Endometrial microvascular endothelial cells (primary cell): ENCODE measurements around the gene NT5C3A. TPM values are rescaled to one million over a fixed set of nuclear protein-coding genes. Genes with fewer than 3 reads are reported as not detected.
"Not testable (repeated sequence)": the region's sequence is repeated elsewhere in the genome, so short reads cannot be mapped to it uniquely, and the experiment has no call there.

Experiments
- in situ Hi-C: cut with HindIII; loops from 2 replicates; pipeline ENCODE4 v1.10.0; 2017; ENCODE audit warnings: low sequenced_read_pairs, low pct_unique_long_range_greater_than_20kb; ENCODE audit errors: inconsistent ontology term
- total RNA-seq: library from RNA; depleted of rRNA; stranded (reverse); fragments of >200 nt; gene quantifications from one replicate; pipeline ENCODE4 v1.2.3, GENCODE V29; 2015; ENCODE audit errors: inconsistent ontology term

The NT5C3A gene
- total RNA-seq, 1 donor from 2014 or later, result 20.3 TPM

GRCh38 chr7:32999380-32999779 lies 63.2 kb downstream of the NT5C3A start:
- in situ Hi-C loops, result not testable (repeated sequence)

DNA sequence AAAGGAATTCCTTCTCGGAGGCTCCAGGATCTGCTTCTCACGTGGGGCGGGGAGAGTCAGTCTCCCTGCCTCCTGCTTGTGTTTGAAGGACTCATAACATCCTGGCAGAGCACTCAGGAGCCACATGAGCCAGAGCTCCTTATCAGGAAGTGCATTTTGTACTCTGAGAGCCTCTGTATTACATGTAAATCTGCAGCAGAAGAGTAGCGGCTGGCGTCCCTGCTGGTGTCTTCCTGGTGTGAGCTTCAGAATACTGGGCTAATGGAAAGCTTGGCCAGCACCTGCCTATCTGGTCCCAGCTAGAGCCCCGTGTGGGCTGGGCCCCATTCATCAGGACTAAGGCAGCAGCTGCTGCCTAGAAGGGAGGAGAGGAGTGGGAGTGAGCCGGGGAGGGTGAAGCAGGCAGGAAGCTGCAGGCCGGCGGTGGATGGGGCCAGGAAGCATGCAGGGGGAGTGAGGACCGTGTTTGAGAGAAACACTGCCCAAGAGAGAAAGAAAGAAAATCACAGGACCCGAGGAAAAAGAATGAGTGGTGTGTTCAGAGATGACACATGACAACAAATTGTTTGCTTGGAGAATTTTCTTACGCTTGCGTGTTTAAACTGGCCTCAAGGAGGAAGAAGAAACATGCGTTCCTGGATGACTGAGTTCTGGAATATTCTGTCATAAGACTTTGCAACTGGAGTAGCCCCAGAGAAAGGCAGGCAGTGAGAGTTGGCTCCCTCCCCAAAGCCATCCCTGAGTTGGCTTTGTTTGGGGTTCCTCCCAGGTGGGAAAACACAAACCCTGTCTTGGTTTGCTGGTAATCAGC lies 64.0 kb downstream of the NT5C3A start:
- in situ Hi-C loops, result not testable (repeated sequence)

GRCh38 chr7:32997956-32998355 lies 64.6 kb downstream of the NT5C3A start:
- in situ Hi-C loops, result not testable (repeated sequence)

GRCh38 chr7:32992750-32993149 lies 69.8 kb downstream of the NT5C3A start:
- in situ Hi-C loops, result not testable (repeated sequence)

DNA sequence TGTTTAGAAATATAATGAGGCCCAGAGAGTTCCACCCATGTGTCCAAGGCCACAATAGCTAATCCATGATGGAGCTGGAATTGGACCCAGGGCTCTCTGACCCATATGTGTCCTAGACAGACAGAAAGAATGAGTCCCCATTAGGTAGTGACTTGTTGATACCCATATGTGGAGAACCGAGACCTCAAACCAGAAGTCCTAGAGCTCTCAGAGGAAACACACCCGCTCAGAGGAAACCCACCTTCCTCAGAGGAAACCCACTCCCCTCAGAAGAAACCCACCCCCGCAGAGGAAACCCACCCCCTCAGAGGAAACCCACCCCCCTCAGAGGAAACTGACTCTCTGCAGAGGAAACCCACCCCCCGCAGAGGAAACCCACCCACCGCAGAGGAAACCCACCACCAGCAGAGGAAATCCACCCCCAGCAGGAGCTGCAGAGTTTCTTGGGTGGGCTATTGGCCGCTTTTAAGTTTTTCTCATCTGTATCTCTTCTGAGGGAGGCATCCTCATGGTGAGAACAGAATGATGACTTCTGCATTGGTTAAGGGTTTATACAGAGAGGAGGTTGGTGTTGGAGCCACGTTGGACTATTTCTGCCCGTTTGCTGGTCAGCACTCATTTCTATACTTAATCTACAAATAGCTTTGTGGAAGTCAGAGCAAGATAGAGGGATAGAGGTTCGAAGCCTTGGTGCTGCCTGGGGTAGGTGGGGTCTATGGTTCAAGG lies 70.4 kb downstream of the NT5C3A start:
- in situ Hi-C loops, result not testable (repeated sequence)

DNA sequence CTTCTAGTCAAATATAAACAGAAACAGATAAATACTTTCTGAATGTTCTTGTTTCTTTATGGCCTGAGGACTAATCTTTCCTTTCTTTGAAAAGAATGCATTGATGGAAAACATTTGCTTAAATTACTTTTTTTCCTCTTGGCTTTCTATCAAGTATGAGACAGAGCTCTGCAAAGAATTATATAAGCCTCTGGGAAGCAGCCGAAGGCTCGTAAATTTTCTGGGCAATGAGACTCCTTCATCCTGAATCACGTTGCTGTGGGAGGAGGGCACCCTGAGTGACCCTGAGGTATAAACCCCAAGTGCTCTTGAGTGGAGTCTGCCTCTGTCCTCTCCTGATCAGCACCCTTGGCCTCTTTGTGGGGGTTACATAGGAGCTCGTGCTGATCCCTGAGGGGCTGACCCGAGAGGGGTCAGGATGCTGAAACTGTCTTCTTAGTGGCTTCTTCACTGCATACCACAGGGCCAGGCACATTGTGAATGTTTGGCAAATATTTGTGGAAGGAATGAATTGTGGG lies 71.4 kb downstream of the NT5C3A start:
- in situ Hi-C loops, result not testable (repeated sequence)

- in situ Hi-C loops, result not testable (repeated sequence)
Measured at GRCh38 chr7:32988148-32988547, 74.4 kb downstream of the NT5C3A start.

DNA sequence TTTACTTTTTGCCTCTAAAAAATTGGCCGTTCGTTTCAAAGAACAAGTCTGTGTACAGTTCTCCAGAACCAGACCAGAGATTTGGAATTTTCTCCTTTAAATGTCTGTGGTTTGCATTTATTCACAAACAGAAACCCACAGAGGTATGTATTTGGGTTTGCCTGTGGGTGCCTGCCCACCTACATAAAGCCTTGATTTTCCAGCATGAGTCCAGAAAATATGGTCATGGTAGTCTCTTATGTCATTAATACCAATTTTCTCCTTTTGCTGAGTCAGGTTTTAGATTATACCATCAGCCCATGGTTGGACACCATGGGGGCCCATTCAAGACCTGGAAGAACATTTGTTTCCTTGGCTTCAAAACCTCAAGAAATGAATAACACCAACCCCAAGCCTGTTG lies 82.7 kb downstream of the NT5C3A start:
- in situ Hi-C loops, result not testable (repeated sequence)

DNA sequence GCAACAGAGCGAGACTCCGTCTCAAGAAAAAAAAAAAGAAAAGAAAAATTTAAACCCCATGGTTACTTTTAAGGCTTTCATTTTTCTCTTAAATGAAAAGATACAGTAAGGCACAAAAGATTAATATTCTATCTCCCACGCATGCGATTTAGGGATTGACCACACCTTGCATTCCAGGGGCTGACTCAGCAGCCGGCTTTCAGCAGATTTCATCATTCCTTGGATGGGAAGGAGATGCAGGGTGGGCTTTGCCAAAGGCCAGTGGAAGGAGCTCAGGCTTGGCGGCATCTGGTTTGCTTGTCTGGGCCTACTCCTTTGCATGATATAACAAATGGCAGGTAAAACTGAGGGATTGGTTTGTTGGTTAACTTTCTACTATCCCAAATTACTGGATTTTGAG lies 83.3 kb downstream of the NT5C3A start:
- in situ Hi-C loops, result not testable (repeated sequence)

GRCh38 chr7:32977159-32977558 lies 85.4 kb downstream of the NT5C3A start:
- in situ Hi-C loops, result not testable (repeated sequence)

- in situ Hi-C loops, result not testable (repeated sequence)
Measured at GRCh38 chr7:32971967-32972366, 90.6 kb downstream of the NT5C3A start.

DNA sequence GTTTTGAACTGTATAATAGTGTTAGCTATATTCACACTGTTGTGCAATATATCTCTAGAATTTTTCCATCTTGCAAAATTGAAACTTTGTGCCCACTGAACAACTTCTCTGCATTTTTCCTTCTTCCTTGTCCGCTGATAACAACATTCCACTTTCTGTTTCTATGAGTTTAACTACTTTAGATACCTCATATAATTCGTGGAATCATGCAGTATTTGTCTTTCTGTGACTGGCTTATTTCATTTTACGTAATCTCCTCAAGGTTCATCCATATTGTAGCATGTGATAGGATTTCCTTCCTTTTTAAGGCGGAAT lies 95.4 kb downstream of the NT5C3A start:
- in situ Hi-C loops, result not testable (repeated sequence)

DNA sequence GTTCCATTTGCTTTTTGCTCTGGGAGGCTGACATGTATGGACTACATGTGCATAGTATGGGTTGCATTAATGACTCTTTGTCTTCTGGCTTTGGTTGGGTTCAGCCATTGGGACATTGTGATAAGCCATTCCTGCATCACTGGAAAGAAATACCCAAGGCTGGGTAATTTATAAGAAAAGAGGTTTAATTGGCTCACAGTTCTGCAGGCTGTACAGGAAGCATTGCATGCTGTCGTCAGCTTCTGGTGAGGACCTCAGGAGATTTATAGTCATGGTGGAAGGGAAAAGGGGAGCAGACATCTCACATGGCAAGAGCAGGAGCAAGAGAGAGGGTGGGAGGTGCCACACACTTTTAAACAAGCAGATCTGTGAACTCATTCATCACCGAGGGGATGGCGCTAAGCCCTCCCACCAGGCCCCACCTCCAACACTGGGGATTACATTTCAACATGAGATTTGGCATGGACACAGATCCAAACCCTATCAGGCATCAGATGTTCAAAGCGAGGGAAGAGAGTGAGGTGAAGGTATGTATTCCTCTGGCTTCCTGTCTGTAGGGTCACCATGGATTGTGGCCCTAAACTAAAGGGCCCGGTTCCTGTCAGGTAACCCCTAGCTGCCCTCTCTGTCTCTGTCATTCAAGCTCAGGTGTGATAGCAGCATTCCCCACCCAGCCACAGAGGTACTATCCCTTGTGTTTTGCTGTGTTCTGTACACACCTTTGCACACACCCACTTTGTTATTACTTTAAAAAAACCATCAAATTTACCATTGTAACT lies 95.9 kb downstream of the NT5C3A start:
- in situ Hi-C loops, result not testable (repeated sequence)

DNA sequence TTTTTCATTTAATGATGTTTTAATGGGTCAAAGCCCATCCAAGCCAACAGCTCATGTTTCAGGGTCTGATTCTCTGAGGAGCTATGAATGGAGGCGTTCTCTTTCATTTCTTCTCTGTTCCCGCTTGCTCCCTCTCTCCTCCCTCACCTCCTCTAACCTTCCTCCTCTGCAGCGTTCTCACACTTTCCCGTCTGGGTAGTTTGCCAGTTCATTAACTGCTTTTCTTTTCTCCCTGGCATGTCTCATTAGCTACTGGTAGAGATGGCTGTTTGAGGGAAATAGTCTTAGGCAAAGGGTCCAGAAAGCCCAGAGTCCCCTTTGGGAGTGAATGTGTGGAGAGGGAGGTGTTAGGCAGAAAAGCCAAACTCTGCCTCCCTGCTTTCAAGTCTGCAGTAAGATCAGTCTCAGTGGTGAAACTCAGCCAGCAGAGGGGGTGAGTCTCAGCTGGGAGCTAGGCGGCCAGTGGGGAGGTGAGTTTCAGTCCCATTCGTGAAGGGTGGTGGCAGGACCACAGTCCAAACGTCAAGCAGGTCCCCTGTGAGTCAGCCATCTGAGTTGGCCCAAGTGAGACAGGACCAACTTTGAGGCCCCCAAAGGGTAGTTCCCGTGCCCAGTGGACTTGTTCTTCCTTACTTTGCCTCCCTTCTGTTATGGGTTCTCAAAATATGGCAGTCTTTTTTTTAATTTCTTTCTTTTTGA lies 98.0 kb downstream of the NT5C3A start:
- in situ Hi-C loops, result not testable (repeated sequence)

Other genes starting within 250 kb of the NT5C3A start
- gene KBTBD2, start 171.0 kb downstream of the NT5C3A start, total RNA-seq, result 26.5 TPM
- gene FKBP9, start 105.3 kb downstream of the NT5C3A start, total RNA-seq, result 114 TPM
- 4.6 TPM for gene RP9, start 46.6 kb upstream of the NT5C3A start, total RNA-seq
- 9.7 TPM for gene BBS9, start 66.8 kb upstream of the NT5C3A start, total RNA-seq